OCI-LY7 (cell line): ENCODE data around the gene TBC1D23.

Experiments
- EZH2phosphoT487 ChIP-seq: fragments of 200-600 bp; sonication (generic); IDR thresholded peaks from 2 replicates; pipeline ENCODE4 v1.6.1; 2018; ENCODE audit warnings: low read depth, borderline replicate concordance, mild to moderate bottlenecking, mixed run types, antibody characterized with exemption, low read length, moderate library complexity, mixed read lengths
- TF ChIP-seq, protein P1 (sequence below): fragments of 200-600 bp; sonication (generic); conservative IDR thresholded peaks from 2 replicates; pipeline ENCODE4 v1.5.1; 2014; ENCODE audit warnings: mild to moderate bottlenecking, antibody characterized with exemption, low read length, moderate library complexity, mixed read lengths

DNA sequence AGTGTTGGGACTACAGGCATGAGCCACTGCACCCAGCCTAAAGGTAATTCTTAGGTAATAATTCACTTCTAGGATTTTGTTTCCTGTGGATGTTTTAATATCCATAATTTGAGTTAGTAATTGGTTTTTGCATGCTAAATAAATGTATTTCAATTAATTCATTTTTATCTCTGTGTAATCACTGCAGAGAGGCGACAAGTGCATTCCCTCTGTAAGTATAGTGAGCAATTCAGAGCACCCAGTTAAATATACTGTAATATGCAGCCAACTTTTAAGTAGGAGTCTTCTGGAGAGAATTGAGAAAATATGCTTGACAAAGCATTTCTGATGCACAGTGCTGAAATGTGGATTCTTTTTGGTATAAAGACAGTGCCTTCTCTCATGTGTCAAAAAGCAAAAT is 5.7 kb downstream of the TBC1D23 start:
- TF ChIP-seq, protein P1, sequence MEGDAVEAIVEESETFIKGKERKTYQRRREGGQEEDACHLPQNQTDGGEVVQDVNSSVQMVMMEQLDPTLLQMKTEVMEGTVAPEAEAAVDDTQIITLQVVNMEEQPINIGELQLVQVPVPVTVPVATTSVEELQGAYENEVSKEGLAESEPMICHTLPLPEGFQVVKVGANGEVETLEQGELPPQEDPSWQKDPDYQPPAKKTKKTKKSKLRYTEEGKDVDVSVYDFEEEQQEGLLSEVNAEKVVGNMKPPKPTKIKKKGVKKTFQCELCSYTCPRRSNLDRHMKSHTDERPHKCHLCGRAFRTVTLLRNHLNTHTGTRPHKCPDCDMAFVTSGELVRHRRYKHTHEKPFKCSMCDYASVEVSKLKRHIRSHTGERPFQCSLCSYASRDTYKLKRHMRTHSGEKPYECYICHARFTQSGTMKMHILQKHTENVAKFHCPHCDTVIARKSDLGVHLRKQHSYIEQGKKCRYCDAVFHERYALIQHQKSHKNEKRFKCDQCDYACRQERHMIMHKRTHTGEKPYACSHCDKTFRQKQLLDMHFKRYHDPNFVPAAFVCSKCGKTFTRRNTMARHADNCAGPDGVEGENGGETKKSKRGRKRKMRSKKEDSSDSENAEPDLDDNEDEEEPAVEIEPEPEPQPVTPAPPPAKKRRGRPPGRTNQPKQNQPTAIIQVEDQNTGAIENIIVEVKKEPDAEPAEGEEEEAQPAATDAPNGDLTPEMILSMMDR, result no peak
- no peak for TF ChIP-seq EZH2phosphoT487
